Activated T-helper 17 cell treated with anti-CD3 and anti-CD28 coated beads, Interleukin-2, amount 50 U/mL, for 72 hours (primary cell): ENCODE data around the gene MTA1. TPM values are rescaled to one million over a fixed set of nuclear protein-coding genes. Genes with fewer than 3 reads are reported as not detected.

Experiments
- ATAC-seq: fragments of 150-1000 bp; cut with Tn5 transposase; replicated peaks from 2 replicates; pipeline ENCODE4 v1.10.0; 2021; ENCODE audit warnings: mild to moderate bottlenecking, moderate library complexity
- H3K27ac Mint-ChIP-seq: one replicate; pipeline ENCODE4 v1.8.0; 2022; ENCODE audit warnings: mixed read lengths
- H3K27me3 Mint-ChIP-seq: one replicate; pipeline ENCODE4 v1.8.0; 2022; ENCODE audit warnings: mixed read lengths
- H3K36me3 Mint-ChIP-seq: one replicate; pipeline ENCODE4 v1.8.0; 2022; ENCODE audit warnings: low read depth, mild to moderate bottlenecking, mixed read lengths
- H3K4me1 Mint-ChIP-seq: one replicate; pipeline ENCODE4 v1.8.0; 2022; ENCODE audit warnings: mixed read lengths
- H3K4me3 Mint-ChIP-seq: one replicate; pipeline ENCODE4 v1.8.0; 2022; ENCODE audit warnings: mild to moderate bottlenecking, mixed read lengths
- H3K9me3 Mint-ChIP-seq: one replicate; pipeline ENCODE4 v1.8.0; 2022; ENCODE audit warnings: mixed read lengths
- total RNA-seq, 2 donors: library from RNA; stranded (reverse); gene quantifications; one replicate each; pipeline ENCODE4 v1.2.3, GENCODE V29; 2022

MTA1 gene
- total RNA-seq, 2 donors from 2014 or later, result 99.4 to 144 TPM

DNA sequence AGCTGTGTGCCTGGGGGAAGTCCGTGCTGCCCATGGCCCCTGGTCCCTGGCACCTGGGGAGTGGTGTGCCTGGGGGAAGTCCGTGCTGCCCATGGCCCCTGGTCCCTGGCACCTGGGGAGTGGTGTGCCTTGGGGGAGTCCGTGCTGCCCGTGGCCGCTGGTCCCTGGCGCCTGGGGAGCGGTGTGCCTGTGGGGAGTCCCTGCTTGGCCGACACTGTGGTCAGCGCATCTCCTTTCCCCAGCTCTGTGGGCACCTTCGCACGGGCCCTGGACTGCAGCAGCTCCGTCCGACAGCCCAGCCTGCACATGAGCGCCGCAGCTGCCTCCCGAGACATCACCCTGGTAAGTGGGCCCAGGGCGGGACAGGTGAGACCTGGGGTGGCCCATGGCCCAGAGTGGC, 40.5 kb downstream of the MTA1 start:
- H3K36me3 Mint-ChIP-seq, result peaks cover 25% of the 10 kb centered on the region
- no peaks in the 10 kb centered on the region for H3K9me3 Mint-ChIP-seq
- H3K27ac Mint-ChIP-seq, result no peak overlapping the region
- H3K4me3 Mint-ChIP-seq, result no peak overlapping the region
- no peaks in the 10 kb centered on the region for H3K27me3 Mint-ChIP-seq
- no peaks in the 10 kb centered on the region for H3K4me1 Mint-ChIP-seq
- no peak for ATAC-seq

DNA sequence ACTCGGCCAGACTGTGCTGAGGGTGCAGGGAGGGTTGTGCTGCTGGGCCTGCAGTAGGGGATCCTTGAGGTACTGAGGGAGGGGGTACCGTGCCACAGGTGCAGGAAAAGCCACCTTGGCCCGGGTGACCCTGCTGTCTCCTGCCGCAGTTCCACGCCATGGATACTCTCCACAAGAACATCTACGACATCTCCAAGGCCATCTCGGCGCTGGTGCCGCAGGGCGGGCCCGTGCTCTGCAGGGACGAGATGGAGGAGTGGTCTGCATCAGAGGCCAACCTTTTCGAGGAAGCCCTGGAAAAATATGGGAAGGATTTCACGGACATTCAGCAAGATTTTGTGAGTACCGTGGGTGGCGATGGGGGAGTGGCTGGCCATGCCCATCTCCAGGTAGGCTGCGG, 41.0 kb downstream of the MTA1 start:
- H3K27ac Mint-ChIP-seq, result no peak overlapping the region
- H3K27me3 Mint-ChIP-seq, result no peaks in the 10 kb centered on the region
- no peaks in the 10 kb centered on the region for H3K9me3 Mint-ChIP-seq
- ATAC-seq, result no peak
- peaks cover 20% of the 10 kb centered on the region for H3K36me3 Mint-ChIP-seq
- no peak overlapping the region for H3K4me3 Mint-ChIP-seq
- no peaks in the 10 kb centered on the region for H3K4me1 Mint-ChIP-seq

DNA sequence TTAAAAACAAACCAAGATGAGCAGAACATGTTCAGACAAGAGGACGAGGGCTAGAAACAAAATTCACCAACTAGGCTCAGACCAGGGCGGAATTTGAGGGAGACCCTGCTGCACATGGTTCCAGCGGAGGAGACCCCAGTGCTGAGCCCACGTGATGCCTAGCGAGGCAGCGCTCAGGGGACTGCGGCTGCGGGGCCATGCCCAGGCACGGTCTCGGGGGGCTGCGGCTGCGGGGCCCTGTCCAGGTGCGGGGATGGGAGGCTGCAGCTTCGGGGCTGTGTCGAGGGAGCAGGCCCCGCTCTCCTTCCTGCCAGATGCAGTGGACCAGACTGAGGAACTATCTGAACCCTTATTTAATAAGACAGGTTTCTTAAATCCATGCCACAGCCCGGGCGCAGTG, 42.3 kb downstream of the MTA1 start:
- Mint-ChIP-seq H3K36me3 (peaks cover 18% of the 10 kb centered on the region), H3K9me3 (no peaks in the 10 kb centered on the region), H3K4me1 (no peaks in the 10 kb centered on the region), H3K4me3 (no peak overlapping the region), H3K27me3 (no peaks in the 10 kb centered on the region), H3K27ac (no peak overlapping the region)
- no peak for ATAC-seq

DNA sequence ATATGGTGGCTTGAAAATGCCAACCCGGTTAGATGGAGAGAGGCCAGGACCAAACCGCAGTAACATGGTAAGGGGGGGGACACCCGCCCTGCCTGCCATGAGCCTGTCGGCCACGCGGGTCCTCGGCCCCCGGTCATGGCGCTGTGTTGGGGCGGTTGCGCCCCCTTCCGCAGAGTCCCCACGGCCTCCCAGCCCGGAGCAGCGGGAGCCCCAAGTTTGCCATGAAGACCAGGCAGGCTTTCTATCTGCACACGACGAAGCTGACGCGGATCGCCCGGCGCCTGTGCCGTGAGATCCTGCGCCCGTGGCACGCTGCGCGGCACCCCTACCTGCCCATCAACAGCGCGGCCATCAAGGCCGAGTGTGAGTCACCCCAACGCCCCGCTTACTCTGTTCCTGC, 44.9 kb downstream of the MTA1 start:
- Mint-ChIP-seq H3K9me3 (no peaks in the 10 kb centered on the region), H3K36me3 (peaks cover 13% of the 10 kb centered on the region), H3K27ac (no peak overlapping the region), H3K4me1 (no peaks in the 10 kb centered on the region), H3K4me3 (no peak overlapping the region), H3K27me3 (no peaks in the 10 kb centered on the region)
- no peak for ATAC-seq

DNA sequence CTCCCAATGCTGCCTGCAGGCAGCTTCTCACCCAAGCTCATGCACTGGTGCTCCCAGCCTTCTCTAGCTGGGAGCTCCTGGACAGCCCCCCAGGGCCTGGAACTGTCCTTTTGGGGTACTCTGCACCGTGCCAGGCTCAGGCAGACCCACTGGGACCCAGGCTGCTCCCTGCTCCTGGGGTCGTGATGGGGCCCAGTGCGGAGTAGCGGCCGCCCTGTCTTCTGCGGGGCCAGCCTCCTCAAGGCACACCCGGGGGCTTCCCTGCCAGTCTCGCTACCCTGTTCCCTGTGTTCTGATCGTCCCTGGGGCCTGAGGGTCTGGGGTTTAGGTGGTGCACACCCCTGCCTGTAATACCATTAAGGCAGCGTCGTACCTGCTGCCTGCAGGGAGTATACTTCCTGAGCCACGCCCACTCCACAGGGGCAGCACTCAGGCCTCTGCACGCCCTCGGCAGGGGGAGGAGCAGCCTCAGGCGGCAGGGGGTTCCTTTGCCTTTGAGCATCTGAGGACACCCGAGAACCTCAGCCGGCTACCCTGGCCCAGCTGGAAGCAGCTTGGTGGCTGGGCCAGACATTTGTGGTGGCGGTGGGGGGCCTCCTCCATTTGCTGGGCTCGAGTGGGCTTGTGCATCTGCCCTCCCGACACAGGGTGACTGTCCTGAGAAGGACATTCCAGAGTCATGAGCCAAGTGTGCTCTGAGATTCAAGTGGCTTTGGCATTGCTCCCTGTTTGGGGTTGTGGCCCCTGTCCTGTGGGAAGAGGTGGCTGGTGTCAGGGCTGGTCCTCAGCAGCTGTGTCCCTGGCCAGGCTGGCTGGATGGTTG, 45.8 kb downstream of the MTA1 start:
- no peaks in the 10 kb centered on the region for H3K4me1 Mint-ChIP-seq
- H3K27ac Mint-ChIP-seq, result no peak overlapping the region
- no peaks in the 10 kb centered on the region for H3K27me3 Mint-ChIP-seq
- H3K36me3 Mint-ChIP-seq, result peaks cover 13% of the 10 kb centered on the region
- H3K9me3 Mint-ChIP-seq, result no peaks in the 10 kb centered on the region
- ATAC-seq, result no peak
- H3K4me3 Mint-ChIP-seq, result no peak overlapping the region

DNA sequence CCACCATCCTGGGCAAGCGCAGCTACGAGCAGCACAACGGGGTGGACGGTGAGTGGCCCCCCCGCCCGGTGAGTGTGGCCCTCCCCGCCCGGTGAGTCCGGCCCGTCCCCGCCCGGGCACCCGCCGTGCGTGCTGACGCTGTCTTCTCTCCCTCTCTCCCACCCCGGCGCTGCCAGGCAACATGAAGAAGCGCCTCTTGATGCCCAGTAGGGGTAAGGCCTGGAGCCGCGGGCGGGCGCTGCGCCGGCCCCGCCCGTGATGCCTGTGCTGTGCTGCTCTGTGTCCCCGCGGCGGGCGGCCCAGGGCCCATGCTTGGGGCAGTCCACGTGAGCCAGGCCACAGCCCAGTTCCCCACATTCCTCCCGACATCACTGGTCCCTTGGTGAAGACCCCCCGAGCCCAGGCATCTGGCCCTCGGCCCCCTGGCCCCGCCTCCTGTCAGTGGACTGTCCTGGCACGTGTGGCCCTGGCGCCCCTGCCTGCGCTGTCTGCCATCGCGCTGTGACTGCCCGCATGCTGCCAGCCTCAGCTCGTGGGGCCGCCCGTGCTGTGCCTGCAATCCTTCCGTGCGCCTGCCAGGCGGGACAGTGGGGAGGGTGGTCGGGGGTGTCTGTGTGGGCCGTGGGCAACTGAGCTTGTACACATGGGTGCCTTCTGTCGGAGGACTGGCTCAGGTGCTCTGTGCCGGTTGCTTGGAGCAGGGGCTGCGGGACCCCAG, 47.1 kb downstream of the MTA1 start:
- no peaks in the 10 kb centered on the region for H3K9me3 Mint-ChIP-seq
- H3K27me3 Mint-ChIP-seq, result no peaks in the 10 kb centered on the region
- ATAC-seq, result no peak
- no peak overlapping the region for H3K4me3 Mint-ChIP-seq
- no peaks in the 10 kb centered on the region for H3K4me1 Mint-ChIP-seq
- H3K36me3 Mint-ChIP-seq, result peaks cover 7% of the 10 kb centered on the region
- no peak overlapping the region for H3K27ac Mint-ChIP-seq

DNA sequence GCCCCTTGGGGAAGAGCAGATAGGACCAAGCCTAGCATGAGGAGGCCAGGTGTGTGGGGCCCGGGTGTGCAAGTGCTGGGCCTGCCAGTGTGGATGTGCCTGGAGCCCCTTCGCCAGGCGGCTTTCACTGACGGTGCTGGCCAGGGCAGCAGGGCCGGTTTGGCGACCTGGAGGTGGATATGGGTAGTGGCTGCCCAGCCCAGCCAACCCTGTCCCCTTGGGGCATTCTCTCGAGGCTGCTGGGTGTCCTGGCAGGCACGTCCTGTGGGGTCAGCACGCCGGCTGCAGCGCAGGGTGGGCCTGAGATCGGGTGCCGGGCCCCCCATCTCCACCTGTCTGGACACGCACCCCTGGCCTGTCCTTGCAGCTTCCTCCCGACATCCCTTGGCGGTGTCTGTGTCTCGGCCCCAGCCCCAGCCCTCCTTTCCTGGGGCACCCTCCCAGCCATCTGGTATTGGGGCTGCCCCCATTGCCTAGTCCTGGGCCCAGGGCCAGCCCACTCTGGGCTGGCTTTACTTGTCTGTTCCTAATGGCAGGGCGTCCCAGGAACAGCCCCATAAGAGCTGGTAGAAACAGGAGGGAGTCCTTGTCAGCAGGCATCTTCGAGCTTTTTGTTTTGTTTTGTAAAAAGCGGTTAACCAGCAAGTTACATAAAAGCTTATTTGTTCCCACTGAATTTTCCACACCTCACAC, 47.8 kb downstream of the MTA1 start:
- Mint-ChIP-seq H3K9me3 (no peaks in the 10 kb centered on the region), H3K4me1 (no peaks in the 10 kb centered on the region), H3K36me3 (peaks cover 5% of the 10 kb centered on the region), H3K27me3 (no peaks in the 10 kb centered on the region), H3K27ac (no peak overlapping the region), H3K4me3 (no peak overlapping the region)
- no peak for ATAC-seq

DNA sequence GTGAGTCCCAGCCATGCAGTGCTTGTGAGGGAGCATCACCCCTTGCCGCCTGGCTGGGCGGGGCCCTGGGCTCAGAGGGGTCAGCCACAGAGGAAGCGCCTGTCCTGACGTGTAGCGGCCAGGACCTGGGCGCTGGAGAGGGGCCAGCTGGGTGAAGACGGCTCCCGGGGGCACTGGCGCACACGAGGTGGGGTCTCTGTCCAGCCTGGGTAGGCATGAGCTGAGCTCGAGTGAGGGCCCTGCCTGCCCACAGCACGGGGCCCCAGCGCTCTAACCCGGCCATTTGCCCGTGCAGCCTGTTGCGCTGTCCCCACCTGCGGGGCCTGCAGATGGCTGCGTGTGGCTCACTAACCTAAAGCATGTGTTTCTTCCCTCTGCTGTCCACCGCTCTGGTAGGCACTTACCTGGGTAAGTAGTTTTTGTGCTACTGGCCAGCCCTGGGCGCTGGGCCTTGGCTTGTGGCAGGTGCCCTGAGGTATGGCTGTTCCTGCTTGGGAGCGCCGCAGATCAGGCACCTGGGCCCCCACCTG, 48.4 kb downstream of the MTA1 start:
- Mint-ChIP-seq H3K27ac (no peak overlapping the region), H3K27me3 (no peaks in the 10 kb centered on the region), H3K36me3 (peaks cover 4% of the 10 kb centered on the region), H3K4me3 (no peak overlapping the region), H3K4me1 (no peaks in the 10 kb centered on the region), H3K9me3 (no peaks in the 10 kb centered on the region)
- no peak for ATAC-seq

DNA sequence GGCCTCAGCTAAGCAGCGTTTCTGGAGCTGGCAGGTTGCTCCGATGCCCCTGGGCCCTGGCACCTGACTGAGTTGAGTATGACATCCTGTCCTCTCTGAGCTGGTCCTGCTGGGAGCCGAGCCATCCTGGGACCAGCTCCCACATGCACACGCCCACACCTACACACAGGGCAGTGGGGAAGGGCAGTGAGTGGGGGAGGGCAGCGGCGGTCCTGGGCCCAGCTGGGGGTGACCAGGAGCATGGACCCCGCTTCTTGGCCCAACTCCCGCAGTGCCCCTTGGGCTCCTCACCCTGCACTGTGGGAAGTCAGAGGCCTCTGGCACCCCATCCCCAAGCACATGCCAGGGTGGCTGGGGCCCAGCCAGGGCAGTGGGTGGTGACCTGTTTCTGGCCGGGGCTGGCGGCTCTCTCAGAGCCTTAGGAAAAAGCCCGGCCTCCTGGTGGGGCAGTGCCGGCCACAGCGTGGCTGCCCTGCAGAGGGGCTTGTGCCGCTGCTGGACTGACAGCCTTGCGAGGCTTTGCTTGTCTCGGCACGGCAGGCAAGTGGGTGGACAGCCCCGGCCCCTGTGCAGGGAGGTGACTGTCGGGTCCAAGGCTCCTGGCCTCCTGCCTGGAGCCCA, 49.1 kb downstream of the MTA1 start:
- H3K4me3 Mint-ChIP-seq, result no peak overlapping the region
- H3K4me1 Mint-ChIP-seq, result no peaks in the 10 kb centered on the region
- H3K27me3 Mint-ChIP-seq, result no peaks in the 10 kb centered on the region
- no peaks in the 10 kb centered on the region for H3K9me3 Mint-ChIP-seq
- no peak overlapping the region for H3K27ac Mint-ChIP-seq
- no peaks in the 10 kb centered on the region for H3K36me3 Mint-ChIP-seq
- ATAC-seq, result no peak

DNA sequence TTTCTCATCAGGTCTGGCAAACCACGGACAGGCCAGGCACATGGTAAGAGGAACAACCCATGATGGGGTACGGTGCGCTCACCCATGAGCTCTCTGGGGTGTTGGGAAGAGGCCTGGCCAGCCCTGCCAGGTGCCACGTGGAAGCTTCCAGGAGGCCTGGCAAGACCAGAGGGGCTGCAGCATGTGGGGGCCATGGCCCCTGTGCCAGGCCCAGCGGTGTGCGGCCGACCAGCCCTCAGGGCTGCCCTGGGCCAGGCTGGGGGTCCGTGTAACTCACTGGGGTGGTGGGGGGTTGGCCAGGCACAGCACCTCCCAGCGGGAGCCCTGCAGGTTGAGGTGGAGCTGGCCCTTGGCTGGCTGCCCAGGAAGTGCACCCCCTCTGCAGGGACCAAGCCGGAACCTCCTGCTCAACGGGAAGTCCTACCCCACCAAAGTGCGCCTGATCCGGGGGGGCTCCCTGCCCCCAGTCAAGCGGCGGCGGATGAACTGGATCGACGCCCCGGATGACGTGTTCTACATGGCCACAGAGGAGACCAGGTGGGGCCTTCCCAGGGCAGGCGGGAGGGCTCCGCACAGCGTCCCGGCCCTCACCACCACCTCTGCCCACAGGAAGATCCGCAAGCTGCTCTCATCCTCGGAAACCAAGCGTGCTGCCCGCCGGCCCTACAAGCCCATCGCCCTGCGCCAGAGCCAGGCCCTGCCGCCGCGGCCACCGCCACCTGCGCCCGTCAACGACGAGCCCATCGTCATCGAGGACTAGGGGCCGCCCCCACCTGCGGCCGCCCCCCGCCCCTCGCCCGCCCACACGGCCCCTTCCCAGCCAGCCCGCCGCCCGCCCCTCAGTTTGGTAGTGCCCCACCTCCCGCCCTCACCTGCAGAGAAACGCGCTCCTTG, 50.1 kb downstream of the MTA1 start:
- ATAC-seq, result no peak
- Mint-ChIP-seq H3K36me3 (no peaks in the 10 kb centered on the region), H3K9me3 (no peaks in the 10 kb centered on the region), H3K4me1 (no peaks in the 10 kb centered on the region), H3K4me3 (no peak overlapping the region), H3K27ac (no peak overlapping the region), H3K27me3 (no peaks in the 10 kb centered on the region)

DNA sequence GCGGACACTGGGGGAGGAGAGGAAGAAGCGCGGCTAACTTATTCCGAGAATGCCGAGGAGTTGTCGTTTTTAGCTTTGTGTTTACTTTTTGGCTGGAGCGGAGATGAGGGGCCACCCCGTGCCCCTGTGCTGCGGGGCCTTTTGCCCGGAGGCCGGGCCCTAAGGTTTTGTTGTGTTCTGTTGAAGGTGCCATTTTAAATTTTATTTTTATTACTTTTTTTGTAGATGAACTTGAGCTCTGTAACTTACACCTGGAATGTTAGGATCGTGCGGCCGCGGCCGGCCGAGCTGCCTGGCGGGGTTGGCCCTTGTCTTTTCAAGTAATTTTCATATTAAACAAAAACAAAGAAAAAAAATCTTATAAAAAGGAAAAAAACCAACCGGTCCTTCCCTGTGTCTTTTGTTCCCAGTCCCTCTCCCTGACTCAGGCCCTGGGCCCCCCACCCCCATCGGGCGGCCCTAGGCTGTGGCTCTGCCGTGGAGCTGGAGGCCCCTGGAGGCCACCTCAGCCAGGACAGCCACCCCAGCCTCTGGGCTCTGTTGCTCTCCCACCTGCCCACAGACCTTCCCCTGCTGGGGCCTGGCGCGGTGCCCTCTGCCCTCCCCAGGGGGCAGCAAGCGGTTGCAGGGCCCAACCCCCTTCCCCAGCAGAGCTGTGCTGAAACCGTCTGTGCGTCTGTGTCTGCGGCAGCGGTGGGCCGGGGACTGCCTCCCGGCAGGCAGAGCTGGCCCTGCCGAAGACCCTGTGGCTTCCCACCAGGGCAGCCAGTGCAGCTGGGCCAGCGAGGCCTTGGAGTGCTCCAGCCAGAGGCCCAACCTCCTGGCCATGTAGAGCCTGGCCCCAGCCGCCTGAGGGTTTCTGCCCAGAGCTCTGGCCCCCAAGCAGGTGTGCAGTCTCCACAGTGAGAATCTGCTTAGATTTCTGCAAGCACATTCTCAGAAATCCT, 51.0 kb downstream of the MTA1 start:
- H3K27me3 Mint-ChIP-seq, result no peaks in the 10 kb centered on the region
- no peaks in the 10 kb centered on the region for H3K4me1 Mint-ChIP-seq
- H3K4me3 Mint-ChIP-seq, result no peak overlapping the region
- no peaks in the 10 kb centered on the region for H3K9me3 Mint-ChIP-seq
- no peak overlapping the region for H3K27ac Mint-ChIP-seq
- no peaks in the 10 kb centered on the region for H3K36me3 Mint-ChIP-seq
- ATAC-seq, result no peak

DNA sequence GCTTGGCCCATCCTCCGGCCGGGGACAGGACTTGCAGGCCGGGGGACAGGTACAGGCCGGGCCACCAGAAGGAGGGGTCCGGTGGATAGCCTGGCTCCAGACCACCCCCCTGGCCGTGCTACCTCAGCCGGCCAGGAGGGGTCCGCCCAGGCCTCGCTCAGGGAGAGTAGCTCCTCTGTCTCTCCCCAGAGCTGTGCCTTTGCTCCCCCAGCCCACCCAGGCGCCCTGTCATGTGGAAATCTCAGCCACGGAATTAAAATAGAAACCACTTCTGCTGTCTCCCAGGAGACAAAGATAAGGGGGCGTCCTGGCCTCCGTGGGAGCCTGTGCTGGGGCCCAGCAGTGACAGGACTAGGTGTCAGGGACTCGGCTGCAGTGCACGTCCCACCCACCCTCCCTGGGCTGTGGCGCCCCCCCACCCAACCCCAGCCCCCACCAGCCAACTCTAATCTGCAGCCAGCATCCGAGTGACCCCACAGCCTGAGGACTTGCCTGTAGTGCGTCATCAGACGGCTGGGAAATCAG, 51.7 kb downstream of the MTA1 start:
- no peak overlapping the region for H3K4me3 Mint-ChIP-seq
- no peaks in the 10 kb centered on the region for H3K27me3 Mint-ChIP-seq
- no peaks in the 10 kb centered on the region for H3K4me1 Mint-ChIP-seq
- H3K36me3 Mint-ChIP-seq, result no peaks in the 10 kb centered on the region
- H3K27ac Mint-ChIP-seq, result no peak overlapping the region
- no peak for ATAC-seq
- H3K9me3 Mint-ChIP-seq, result no peaks in the 10 kb centered on the region
